Uterus (tissue), 2 donors: ENCODE measurements around the gene SKI.
"Not testable (repeated sequence)": the region's sequence is repeated elsewhere in the genome, so short reads cannot be mapped to it uniquely, and the experiment has no call there.

ENCODE experiments used
- POLR2A ChIP-seq, 2 donors: fragments of 450-650 bp; IDR thresholded peaks; one replicate each; pipeline ENCODE4 v1.6.1; 2016; ENCODE audit warnings: antibody characterized with exemption in 2 of 2, mild to moderate bottlenecking in 1 of 2, moderate library complexity in 1 of 2
- TF ChIP-seq, protein P1 (sequence below), 4 experiments: fragments of 200-600 bp in 2 of 4; fragments of 450-650 bp in 2 of 4; sonication (generic) in 2 of 4; IDR thresholded peaks; one replicate each; pipeline ENCODE4 v1.5.1; 2016 to 2019; ENCODE audit warnings: antibody characterized with exemption in 4 of 4, mild to moderate bottlenecking in 2 of 4, moderate library complexity in 1 of 4

DNA sequence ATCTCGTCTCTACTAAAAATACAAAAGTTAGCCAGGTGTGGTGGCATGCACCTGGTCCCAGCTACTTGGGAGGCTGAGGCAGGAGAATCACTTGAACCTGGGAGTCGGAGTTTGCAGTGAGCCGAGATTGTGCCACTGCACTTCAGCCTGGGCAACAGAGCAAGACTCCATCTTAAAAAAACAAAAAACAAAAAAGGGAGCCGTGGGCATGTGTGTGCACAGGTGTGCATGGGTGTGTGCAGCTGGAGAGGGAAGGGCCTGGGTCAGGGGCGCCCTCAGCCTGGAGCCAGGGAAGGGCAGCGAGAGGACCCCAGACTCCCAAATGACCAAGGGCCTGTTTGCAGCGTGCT lies 18.9 kb downstream of the SKI start:
- TF ChIP-seq, protein P1, sequence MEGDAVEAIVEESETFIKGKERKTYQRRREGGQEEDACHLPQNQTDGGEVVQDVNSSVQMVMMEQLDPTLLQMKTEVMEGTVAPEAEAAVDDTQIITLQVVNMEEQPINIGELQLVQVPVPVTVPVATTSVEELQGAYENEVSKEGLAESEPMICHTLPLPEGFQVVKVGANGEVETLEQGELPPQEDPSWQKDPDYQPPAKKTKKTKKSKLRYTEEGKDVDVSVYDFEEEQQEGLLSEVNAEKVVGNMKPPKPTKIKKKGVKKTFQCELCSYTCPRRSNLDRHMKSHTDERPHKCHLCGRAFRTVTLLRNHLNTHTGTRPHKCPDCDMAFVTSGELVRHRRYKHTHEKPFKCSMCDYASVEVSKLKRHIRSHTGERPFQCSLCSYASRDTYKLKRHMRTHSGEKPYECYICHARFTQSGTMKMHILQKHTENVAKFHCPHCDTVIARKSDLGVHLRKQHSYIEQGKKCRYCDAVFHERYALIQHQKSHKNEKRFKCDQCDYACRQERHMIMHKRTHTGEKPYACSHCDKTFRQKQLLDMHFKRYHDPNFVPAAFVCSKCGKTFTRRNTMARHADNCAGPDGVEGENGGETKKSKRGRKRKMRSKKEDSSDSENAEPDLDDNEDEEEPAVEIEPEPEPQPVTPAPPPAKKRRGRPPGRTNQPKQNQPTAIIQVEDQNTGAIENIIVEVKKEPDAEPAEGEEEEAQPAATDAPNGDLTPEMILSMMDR (IDR thresholded peaks at IDR 0.05), result not testable (repeated sequence)
- not testable (repeated sequence) for TF ChIP-seq POLR2A (IDR thresholded peaks at IDR 0.05)
